ENCODE data around the gene MROH2A. TPM values are rescaled to one million over a fixed set of nuclear protein-coding genes. Genes with fewer than 3 reads are reported as not detected.

Gene MROH2A
- total RNA-seq, 2 donors from 2014 or later: 2.3 TPM; not detected in 1

- WGBS: 78% methylated on average over 3 of the region's 3 CpGs
- Histone ChIP-seq H3K27ac (no peak overlapping the region), H3K36me3 (no peaks in the 10 kb centered on the region), H3K4me1 (replicated peaks) (no peaks in the 10 kb centered on the region), H3K9me3 (no peaks in the 10 kb centered on the region), H3K27me3 (replicated peaks; ENCODE audit: insufficient read depth) (no peaks in the 10 kb centered on the region), H3K4me3 (no peak overlapping the region)
- DNase-seq (ENCODE audit: low spot score): no peak
- TF ChIP-seq POLR2AphosphoS5 (IDR thresholded peaks at IDR 0.05): no peak
- TF ChIP-seq POLR2A (IDR thresholded peaks at IDR 0.05): no peak
- TF ChIP-seq CTCF (IDR thresholded peaks at IDR 0.05): no peak
- intact Hi-C loops (cut with DNase I): no loop called here
Observed at GRCh38 chr2:233802132-233802815, 24.1 kb downstream of the MROH2A start.

- Histone ChIP-seq H3K36me3 (no peaks in the 10 kb centered on the region), H3K27me3 (replicated peaks; ENCODE audit: insufficient read depth) (no peaks in the 10 kb centered on the region), H3K9me3 (no peaks in the 10 kb centered on the region), H3K4me1 (replicated peaks) (no peaks in the 10 kb centered on the region), H3K4me3 (no peak overlapping the region), H3K27ac (no peak overlapping the region)
- no peak for DNase-seq (ENCODE audit: low spot score)
- TF ChIP-seq POLR2AphosphoS5 (IDR thresholded peaks at IDR 0.05) (no peak), CTCF (IDR thresholded peaks at IDR 0.05) (no peak), POLR2A (IDR thresholded peaks at IDR 0.05) (no peak)
- intact Hi-C loops (cut with DNase I): no loop called here
- 85% methylated on average over 2 of the region's 2 CpGs for whole genome bisulfite sequencing
Observed at GRCh38 chr2:233803292-233803911, 25.3 kb downstream of the MROH2A start.

DNA sequence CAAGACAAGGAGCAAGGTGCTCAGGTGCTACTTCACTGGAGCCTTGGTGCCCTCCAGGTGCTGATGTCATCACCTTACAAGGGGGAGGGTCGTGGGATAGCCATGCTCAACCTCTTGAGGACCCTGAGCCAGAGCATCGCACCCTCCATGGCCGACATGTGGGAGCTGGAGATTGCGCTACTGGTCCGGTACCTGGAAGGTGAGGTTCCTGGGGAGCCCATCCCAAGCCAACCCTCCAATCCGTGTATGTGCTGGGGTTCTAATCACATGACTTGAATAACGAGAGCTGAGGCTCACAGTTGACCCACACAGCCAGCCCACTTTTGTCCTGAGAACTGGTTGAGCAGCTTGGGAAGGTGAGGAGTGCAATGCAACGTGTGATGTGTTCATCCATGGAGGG, 25.9 kb downstream of the MROH2A start:
- Histone ChIP-seq H3K27me3 (replicated peaks; ENCODE audit: insufficient read depth) (no peaks in the 10 kb centered on the region), H3K27ac (no peak overlapping the region), H3K9me3 (no peaks in the 10 kb centered on the region), H3K36me3 (no peaks in the 10 kb centered on the region), H3K4me1 (replicated peaks) (no peaks in the 10 kb centered on the region), H3K4me3 (no peak overlapping the region)
- WGBS: 80% methylated on average over 8 of the region's 8 CpGs
- intact Hi-C loops (cut with DNase I): no loop called here
- no peak for DNase-seq (ENCODE audit: low spot score)
- TF ChIP-seq POLR2AphosphoS5 (IDR thresholded peaks at IDR 0.05): no peak
- TF ChIP-seq POLR2A (IDR thresholded peaks at IDR 0.05): no peak
- TF ChIP-seq CTCF (IDR thresholded peaks at IDR 0.05): no peak

DNA sequence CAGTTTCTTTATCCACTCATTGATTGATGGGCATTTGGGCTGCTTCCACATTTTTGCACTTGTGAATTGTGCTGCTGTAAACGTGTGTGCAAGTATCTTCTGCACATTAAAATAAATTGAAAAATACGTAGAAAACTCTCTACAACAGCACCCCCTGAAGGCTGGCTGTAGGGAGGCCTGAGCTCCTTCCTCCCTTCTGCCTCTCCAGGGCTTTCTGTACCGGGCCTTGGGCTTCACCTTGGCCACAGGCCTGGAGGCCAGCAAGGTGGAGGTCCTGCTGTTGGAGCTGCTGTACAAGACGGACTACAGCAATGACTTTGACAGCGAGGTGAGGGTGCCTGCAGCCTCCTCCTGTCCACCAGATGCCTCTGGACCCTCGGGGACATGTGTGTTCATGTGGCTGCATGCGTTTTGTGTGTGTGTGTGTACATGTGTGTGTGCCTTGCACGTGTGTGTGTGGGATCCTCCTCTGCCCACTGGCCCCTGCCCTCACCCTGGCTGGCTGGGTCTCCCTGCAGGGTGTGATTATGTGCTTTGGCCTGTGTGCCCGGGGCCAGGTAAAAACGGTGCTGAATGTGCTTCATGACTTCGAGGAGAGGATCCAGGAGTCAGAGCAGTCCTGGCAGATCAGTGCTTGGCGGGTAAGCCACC, 29.2 kb downstream of the MROH2A start:
- intact Hi-C loops (cut with DNase I): no loop called here
- Histone ChIP-seq H3K4me1 (replicated peaks) (no peaks in the 10 kb centered on the region), H3K4me3 (no peak overlapping the region), H3K36me3 (no peaks in the 10 kb centered on the region), H3K9me3 (no peaks in the 10 kb centered on the region), H3K27ac (no peak overlapping the region), H3K27me3 (replicated peaks; ENCODE audit: insufficient read depth) (no peaks in the 10 kb centered on the region)
- TF ChIP-seq POLR2A (IDR thresholded peaks at IDR 0.05) (no peak), POLR2AphosphoS5 (IDR thresholded peaks at IDR 0.05) (no peak), CTCF (IDR thresholded peaks at IDR 0.05) (no peak)
- DNase-seq (ENCODE audit: low spot score): no peak
- WGBS: 78% methylated on average over 12 of the region's 12 CpGs

All from prostate gland (tissue), 2 donors.